Stimulated activated CD4-positive, alpha-beta T cell treated with anti-CD3 and anti-CD28 coated beads, Interleukin-4, amount 100 ng/mL, for 48 hours (primary cell): ENCODE results near the gene PDCD6IP.
"Not testable (repeated sequence)": the region's sequence is repeated elsewhere in the genome, so short reads cannot be mapped to it uniquely, and the experiment has no call there.

Experiments used
- DNase-seq, 2 donors: peaks; one replicate each; pipeline ENCODE4 v3.0.0-alpha.2; 2020; ENCODE audit warnings: low read depth in 2 of 2

PDCD6IP gene

GRCh38 chr3:33855407-33855806, 57.0 kb downstream of the PDCD6IP start:
- DNase-seq: not testable (repeated sequence)

- DNase-seq: no peak
These were observed 57.6 kb downstream of the PDCD6IP start for GRCh38 chr3:33855884-33856546.

- not testable (repeated sequence) for DNase-seq
These were observed 59.3 kb downstream of the PDCD6IP start for GRCh38 chr3:33857701-33858100.

GRCh38 chr3:33858131-33858530, 59.7 kb downstream of the PDCD6IP start:
- no peak for DNase-seq

- DNase-seq: no peak
These were observed 62.1 kb downstream of the PDCD6IP start for GRCh38 chr3:33860373-33861050.

- no peak for DNase-seq
These were observed 66.7 kb downstream of the PDCD6IP start for GRCh38 chr3:33865133-33865532.

- DNase-seq: no peak
These were observed 69.9 kb downstream of the PDCD6IP start for GRCh38 chr3:33868309-33868708.

GRCh38 chr3:33869977-33870376, 71.5 kb downstream of the PDCD6IP start:
- DNase-seq: no peak

- DNase-seq: no peak
These were observed 76.4 kb downstream of the PDCD6IP start for GRCh38 chr3:33874815-33875214.

GRCh38 chr3:33875680-33876079, 77.2 kb downstream of the PDCD6IP start:
- no peak for DNase-seq

GRCh38 chr3:33877187-33877586, 78.8 kb downstream of the PDCD6IP start:
- DNase-seq: no peak

- no peak for DNase-seq
These were observed 81.1 kb downstream of the PDCD6IP start for GRCh38 chr3:33879540-33879939.

- no peak for DNase-seq
These were observed 83.0 kb downstream of the PDCD6IP start for GRCh38 chr3:33881156-33882064.

GRCh38 chr3:33882296-33882695, 83.9 kb downstream of the PDCD6IP start:
- DNase-seq: no peak

- DNase-seq: no peak
These were observed 85.1 kb downstream of the PDCD6IP start for GRCh38 chr3:33883538-33883950.

- DNase-seq: no peak
These were observed 85.6 kb downstream of the PDCD6IP start for GRCh38 chr3:33883951-33884561.

- no peak for DNase-seq
These were observed 86.3 kb downstream of the PDCD6IP start for GRCh38 chr3:33884701-33885100.

- no peak for DNase-seq
These were observed 87.1 kb downstream of the PDCD6IP start for GRCh38 chr3:33885496-33885895.

- no peak for DNase-seq
These were observed 87.6 kb downstream of the PDCD6IP start for GRCh38 chr3:33886015-33886414.

GRCh38 chr3:33887478-33887877, 89.0 kb downstream of the PDCD6IP start:
- no peak for DNase-seq

GRCh38 chr3:33889394-33890039, 91.1 kb downstream of the PDCD6IP start:
- no peak for DNase-seq

- no peak for DNase-seq
These were observed 94.2 kb downstream of the PDCD6IP start for GRCh38 chr3:33892655-33893054.
